NCI-H748 (cell line): ENCODE results near the gene HTR2A.
A peak's percentile ranks its signal among the peaks of the same experiment; 100 is the strongest.

Experiments used
- DNase-seq: peaks from one replicate; lab custom pipeline; 2025; ENCODE audit not compliant: unreplicated experiment; lab: John Stamatoyannopoulos, UW

The HTR2A gene

GRCh38 chr13:46871557-46871956, 25.3 kb downstream of the HTR2A start:
- no peak for DNase-seq

- DNase-seq, result no peak
Measured at GRCh38 chr13:46868091-46868490, 28.8 kb downstream of the HTR2A start.

GRCh38 chr13:46866150-46866549, 30.7 kb downstream of the HTR2A start:
- no peak for DNase-seq

- no peak for DNase-seq
Measured at GRCh38 chr13:46864941-46865340, 31.9 kb downstream of the HTR2A start.

GRCh38 chr13:46861959-46862358, 34.9 kb downstream of the HTR2A start:
- DNase-seq, result no peak

GRCh38 chr13:46860722-46861121, 36.1 kb downstream of the HTR2A start:
- no peak for DNase-seq

- no peak for DNase-seq
Measured at GRCh38 chr13:46858776-46859175, 38.1 kb downstream of the HTR2A start.

- no peak for DNase-seq
Measured at GRCh38 chr13:46858163-46858562, 38.7 kb downstream of the HTR2A start.

- DNase-seq, result no peak
Measured at GRCh38 chr13:46855664-46856063, 41.2 kb downstream of the HTR2A start.

- no peak for DNase-seq
Measured at GRCh38 chr13:46855166-46855565, 41.7 kb downstream of the HTR2A start.

GRCh38 chr13:46852168-46852567, 44.7 kb downstream of the HTR2A start:
- DNase-seq, result no peak

GRCh38 chr13:46850214-46850613, 46.6 kb downstream of the HTR2A start:
- no peak for DNase-seq

- DNase-seq, result peak; percentile 16
Measured at GRCh38 chr13:46846726-46847125, 50.1 kb downstream of the HTR2A start.

- DNase-seq, result no peak
Measured at GRCh38 chr13:46845146-46845545, 51.7 kb downstream of the HTR2A start.

- DNase-seq, result no peak
Measured at GRCh38 chr13:46844431-46844830, 52.4 kb downstream of the HTR2A start.

- no peak for DNase-seq
Measured at GRCh38 chr13:46839399-46839798, 57.5 kb downstream of the HTR2A start.

- peak; percentile 45 for DNase-seq
Measured at GRCh38 chr13:46834657-46835056, 62.2 kb downstream of the HTR2A start.

- peak; percentile 58 for DNase-seq
Measured at GRCh38 chr13:46831588-46832194, 65.2 kb downstream of the HTR2A start.

- DNase-seq, result no peak
Measured at GRCh38 chr13:46830405-46831005, 66.3 kb downstream of the HTR2A start.

- no peak for DNase-seq
Measured at GRCh38 chr13:46822551-46822950, 74.3 kb downstream of the HTR2A start.

GRCh38 chr13:46817838-46818476, 78.9 kb downstream of the HTR2A start:
- no peak for DNase-seq

- no peak for DNase-seq
Measured at GRCh38 chr13:46817095-46817494, 79.8 kb downstream of the HTR2A start.

- DNase-seq, result no peak
Measured at GRCh38 chr13:46816371-46816770, 80.5 kb downstream of the HTR2A start.
